Lower leg skin (tissue), 4 donors: ENCODE measurements around the gene ITIH4. TPM values are rescaled to one million over a fixed set of nuclear protein-coding genes. Genes with fewer than 3 reads are reported as not detected.

ENCODE experiments used
- DNase-seq, 2 donors: peaks; one replicate each; pipeline ENCODE4 v3.0.0-alpha.2; 2019; ENCODE audit warnings: low spot score in 2 of 2
- H3K4me3 ChIP-seq: fragments of 200-600 bp; sonication (generic); 2 replicates; pipeline ENCODE4 v1.5.1; 2017; ENCODE audit warnings: mild to moderate bottlenecking, low read depth; ENCODE audit not compliant: poor library complexity, severe bottlenecking
- CTCF ChIP-seq, 3 donors: fragments of 450-650 bp; IDR thresholded peaks; one replicate each; pipeline ENCODE4 v1.5.1; 2016; ENCODE audit warnings: antibody characterized with exemption in 3 of 3, mild to moderate bottlenecking in 3 of 3, moderate library complexity in 2 of 3
- POLR2A ChIP-seq, 2 donors: fragments of 450-650 bp; IDR thresholded peaks; one replicate each; pipeline ENCODE4 v1.6.1; 2016 to 2017; ENCODE audit warnings: antibody characterized with exemption in 2 of 2, mild to moderate bottlenecking in 1 of 2, moderate library complexity in 1 of 2
- WGBS, 2 donors: methylation state at CpG; one replicate each; pipeline ENCODE4 v1.1.5; 2018; 5-methylcytosine and 5-hydroxymethylcytosine counted together
- intact Hi-C: fragments of 100-400 bp; cut with DNase I; formaldehyde crosslinking; loops from one replicate; pipeline ENCODE4 v1.15.0; 2023; ENCODE audit warnings: low total_unique reads
- total RNA-seq, 4 donors: library from RNA; depleted of rRNA; stranded (reverse); fragments of >200 nt; gene quantifications; one replicate each; pipeline ENCODE4 v1.1.0, GENCODE V29; 2016

Gene ITIH4
- total RNA-seq, 4 donors from 2014 or later, result 0.38 to 3.6 (median 2.5) TPM

GRCh38 chr3:52809149-52809548 is 21.3 kb downstream of the ITIH4 start:
- 73 to 86% methylated on average over 2 of the region's 2 CpGs for WGBS, 2 donors
- intact Hi-C loops, result no loop called here
- no peak for TF ChIP-seq POLR2A (IDR thresholded peaks at IDR 0.05)
- no peak for TF ChIP-seq CTCF (IDR thresholded peaks at IDR 0.05)
- DNase-seq, result no peak
- H3K4me3 ChIP-seq, result no peak overlapping the region

GRCh38 chr3:52805270-52806039 is 25.0 kb downstream of the ITIH4 start:
- WGBS, 2 donors, result 76 to 77% methylated on average over 19 of the region's 19 CpGs
- TF ChIP-seq CTCF (IDR thresholded peaks at IDR 0.05) (no peak), POLR2A (IDR thresholded peaks at IDR 0.05) (no peak)
- H3K4me3 ChIP-seq, result no peak overlapping the region
- intact Hi-C loops, result no loop called here
- DNase-seq, result no peak

- 53 to 59% methylated on average over 5 of the region's 5 CpGs for WGBS, 2 donors
- TF ChIP-seq POLR2A (IDR thresholded peaks at IDR 0.05), result no peak
- no peak for TF ChIP-seq CTCF (IDR thresholded peaks at IDR 0.05)
- no peak overlapping the region for H3K4me3 ChIP-seq
- DNase-seq, result no peak
- intact Hi-C loops, result no loop called here
Observed at GRCh38 chr3:52801839-52802238, 28.6 kb downstream of the ITIH4 start.

- TF ChIP-seq POLR2A (IDR thresholded peaks at IDR 0.05), result no peak
- TF ChIP-seq CTCF (IDR thresholded peaks at IDR 0.05), result no peak
- 64 to 72% methylated on average over 7 of the region's 7 CpGs for WGBS, 2 donors
- no peak overlapping the region for H3K4me3 ChIP-seq
Observed at GRCh38 chr3:52800079-52800478, 30.4 kb downstream of the ITIH4 start.

GRCh38 chr3:52798978-52799476 is 31.4 kb downstream of the ITIH4 start:
- 50 to 56% methylated on average over 14 of the region's 14 CpGs for WGBS, 2 donors
- TF ChIP-seq POLR2A (IDR thresholded peaks at IDR 0.05), result no peak
- no peak for TF ChIP-seq CTCF (IDR thresholded peaks at IDR 0.05)
- intact Hi-C loops, result no loop called here
- no peak overlapping the region for H3K4me3 ChIP-seq
- DNase-seq, result no peak

More at GRCh38 chr3:52800079-52800478, 30.4 kb downstream of the ITIH4 start:
- intact Hi-C loops, result no loop called here
- no peak for DNase-seq
